Raji (cell line): Measurements from ENCODE around the gene TRAK1.

ENCODE experiments used
- POLR2A ChIP-seq: IDR thresholded peaks from 2 replicates; pipeline ENCODE4 v1.6.1; 2011; ENCODE audit warnings: low read depth, low read length, control low read depth; ENCODE audit not compliant: insufficient read depth

TRAK1 gene

DNA sequence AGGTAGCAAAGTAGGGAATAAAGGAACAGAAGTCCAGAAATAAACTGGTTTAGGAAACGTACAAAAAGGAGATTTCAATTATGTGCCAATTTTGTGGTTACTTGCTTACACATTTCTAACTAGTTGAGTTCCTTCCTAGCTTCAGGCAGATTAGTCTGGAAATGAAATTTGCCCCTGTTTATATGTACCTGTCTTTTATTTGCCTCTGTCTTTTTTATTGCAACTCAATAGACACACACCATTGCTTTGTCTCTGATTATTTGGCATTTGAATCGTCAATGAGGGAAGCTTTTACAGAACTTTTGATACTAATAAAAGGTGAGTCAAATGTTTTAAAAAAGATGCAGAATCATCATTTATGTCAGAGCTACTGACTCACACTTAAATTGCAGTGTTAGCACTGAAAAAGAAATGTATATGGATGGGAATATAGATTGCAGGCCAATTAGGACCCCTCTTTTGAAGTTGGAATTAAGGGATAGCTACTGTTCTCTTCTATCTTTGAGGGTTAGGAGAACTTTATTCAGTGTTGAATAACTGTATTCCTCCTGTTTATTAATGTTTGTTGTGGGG, 60.5 kb downstream of the TRAK1 start:
- no peak for TF ChIP-seq POLR2A

DNA sequence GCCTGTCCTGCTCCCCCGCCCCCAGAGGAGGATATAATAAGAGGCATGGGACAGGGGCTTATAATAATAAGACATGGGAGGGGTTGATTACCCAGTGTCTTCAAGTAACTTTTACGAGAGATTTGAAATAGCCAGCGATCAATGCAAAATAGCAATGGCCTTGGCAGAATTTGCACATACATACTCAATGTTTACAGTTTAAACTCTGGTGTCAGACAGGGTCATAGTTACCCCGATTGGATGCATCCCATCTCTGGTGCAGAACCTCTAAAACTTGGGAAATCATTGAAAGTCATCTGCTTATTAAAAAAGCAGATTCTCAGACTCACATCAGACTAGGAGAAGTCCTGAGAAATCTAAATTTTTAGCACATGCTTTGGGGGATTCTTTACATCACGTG, 61.0 kb downstream of the TRAK1 start:
- TF ChIP-seq POLR2A, result no peak

DNA sequence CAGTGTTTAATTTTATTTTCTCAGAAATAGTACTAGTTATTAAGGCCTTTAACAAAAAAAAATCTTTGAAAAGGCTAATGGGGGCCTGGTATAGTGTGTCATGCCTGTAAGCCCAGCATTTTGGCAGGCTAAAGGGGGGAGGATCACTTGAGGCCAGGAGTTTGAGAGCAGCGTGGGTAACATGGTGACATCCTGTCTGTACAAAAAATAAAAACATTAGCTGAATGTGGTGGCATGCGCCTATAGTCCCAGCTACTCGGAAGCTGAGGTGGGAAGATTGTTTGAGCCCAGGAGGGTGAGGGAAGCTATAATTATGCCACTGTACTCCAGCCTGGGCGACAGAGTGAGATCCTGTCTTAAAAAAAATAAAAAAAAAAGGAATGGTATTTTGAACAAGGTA, 61.9 kb downstream of the TRAK1 start:
- no peak for TF ChIP-seq POLR2A

DNA sequence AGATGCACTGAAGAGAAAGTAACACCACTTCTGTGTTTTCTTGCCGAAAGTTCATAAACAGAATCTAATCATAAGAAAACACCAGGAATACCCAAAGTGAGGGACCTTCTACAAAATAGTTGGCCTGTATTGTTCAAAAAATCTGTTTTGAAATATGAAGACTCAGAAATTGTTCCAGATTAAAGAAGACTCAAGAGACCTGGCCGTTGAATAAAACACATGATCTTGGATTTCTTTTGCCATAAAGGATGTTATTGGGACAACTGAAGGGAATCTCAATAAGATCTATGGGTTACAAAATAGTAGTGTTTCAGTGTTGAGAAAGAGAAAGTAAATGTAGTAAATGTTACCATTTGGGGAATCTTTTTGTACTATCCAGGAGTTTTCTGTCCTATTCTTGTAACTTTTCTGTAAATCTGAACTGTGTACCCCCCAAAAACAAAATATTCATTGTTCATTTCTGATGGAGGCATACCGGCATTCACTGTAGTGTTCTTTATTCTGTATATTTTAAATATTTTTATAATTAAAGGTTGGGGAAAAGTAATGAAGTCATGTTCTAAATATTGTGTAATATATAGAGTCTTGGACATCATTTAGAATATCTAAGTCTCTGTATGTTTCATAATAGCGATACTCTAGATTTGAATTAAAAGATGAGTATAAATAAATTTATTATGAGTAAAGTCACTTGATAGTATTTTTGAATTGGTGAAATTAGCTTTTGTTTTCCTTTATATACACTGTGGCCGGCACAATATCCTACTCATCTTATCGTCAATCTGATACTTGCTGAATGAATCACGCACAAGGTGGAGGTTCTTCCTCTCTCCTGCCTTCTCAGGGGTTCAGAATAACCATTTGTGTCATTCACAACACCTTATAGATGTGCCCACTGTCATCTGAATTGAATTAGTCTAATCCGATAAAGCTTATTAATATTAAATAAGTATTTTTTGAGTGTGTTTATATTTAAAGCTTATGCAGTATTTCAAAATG, 66.7 kb downstream of the TRAK1 start:
- TF ChIP-seq POLR2A, result no peak

DNA sequence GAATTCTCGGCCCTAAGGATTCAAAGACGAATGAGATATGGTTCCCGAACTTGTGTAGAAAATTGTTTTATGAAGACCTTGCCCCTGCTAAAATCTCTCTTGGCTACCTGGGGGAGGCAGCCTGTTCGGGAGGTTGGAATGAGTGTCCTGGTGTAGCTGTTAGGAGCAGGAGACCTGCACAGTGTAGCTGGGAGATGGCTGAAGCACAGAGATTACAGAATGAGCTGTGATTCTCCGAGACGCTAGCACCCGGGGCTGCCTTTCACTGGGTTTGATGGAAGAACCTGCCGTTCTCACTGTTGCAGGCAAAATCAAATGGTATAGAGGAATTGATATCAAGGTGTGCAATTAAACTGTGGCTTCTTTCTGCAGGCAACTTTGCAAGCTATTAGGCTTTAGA, 68.0 kb downstream of the TRAK1 start:
- no peak for TF ChIP-seq POLR2A

DNA sequence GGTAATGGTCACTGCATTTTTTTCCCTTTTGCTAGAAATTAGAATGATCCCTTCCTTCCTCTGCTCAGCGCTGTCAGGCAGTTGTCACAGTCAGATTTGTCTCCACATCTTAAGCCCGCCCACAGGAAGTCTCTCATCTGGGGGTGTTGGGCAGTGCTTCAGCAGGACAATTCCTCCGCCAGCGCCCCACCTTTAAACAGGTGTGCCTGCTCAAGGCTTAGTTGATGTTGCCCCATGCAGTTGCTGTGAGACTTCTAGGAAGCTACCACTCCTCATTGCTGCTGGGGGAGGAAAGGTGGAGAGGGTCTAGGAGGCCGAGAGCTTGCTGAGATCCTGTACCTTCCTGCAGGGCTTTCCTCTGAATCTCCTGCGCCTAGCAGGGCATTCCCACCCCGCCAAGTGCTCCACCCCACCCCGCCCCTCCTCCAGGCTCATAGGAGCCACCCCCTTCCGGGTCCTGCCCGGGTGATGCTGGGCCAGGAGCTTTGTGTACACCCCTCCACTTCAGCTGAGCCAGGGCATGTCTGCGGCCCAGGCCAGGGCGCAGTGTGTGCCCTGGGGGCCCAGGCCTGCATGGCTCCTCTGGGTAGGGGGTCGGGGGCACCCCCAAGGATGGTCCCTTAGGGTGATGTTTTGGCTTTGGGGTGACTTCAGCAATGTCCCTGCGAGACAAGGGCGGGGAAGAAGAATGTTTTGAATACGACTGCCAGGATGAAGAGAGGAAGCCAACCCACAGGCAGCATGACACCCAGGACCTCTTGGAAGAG, 68.7 kb downstream of the TRAK1 start:
- no peak for TF ChIP-seq POLR2A

DNA sequence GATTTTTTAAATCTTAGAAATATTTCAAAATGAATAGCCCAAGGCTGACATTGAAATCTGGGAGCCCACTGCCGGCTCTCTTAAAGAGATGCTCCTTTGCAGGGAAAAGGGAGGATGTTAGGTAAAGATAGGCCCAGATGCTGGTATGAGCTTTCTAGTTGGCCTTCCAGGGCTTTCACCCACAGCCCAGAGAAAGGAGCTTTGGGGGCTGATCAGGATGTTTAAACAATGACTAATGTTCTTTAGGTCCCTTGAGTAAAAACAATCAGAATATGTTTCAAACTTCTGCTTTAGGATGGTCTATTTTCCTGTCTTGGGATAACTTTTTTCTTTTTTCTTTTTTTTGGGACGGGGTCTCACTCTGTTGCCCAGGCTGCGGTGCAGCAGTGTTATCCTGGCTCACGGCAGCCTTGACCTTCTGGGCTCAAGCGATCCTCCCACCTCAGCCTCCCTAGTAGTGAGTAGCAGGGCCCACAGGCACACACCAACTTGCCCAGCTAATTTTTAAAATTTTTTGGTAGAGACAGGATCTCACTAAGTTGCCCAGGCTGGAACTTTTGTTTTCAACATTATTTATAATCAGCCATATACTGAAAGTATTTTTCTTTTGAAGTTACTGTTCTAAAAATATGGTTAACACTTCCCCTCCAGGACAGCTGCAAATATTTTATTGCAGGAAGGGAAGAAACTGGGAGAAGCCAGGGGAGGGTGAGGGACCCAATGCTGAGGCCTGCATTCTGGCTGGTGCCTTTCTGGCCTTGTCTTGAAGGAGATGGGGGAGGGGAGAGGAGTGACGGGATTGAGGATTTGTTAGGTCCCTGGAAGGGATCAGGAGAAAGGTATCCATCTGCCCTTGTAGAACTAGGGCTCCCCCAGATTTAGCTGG, 70.1 kb downstream of the TRAK1 start:
- TF ChIP-seq POLR2A, result no peak

DNA sequence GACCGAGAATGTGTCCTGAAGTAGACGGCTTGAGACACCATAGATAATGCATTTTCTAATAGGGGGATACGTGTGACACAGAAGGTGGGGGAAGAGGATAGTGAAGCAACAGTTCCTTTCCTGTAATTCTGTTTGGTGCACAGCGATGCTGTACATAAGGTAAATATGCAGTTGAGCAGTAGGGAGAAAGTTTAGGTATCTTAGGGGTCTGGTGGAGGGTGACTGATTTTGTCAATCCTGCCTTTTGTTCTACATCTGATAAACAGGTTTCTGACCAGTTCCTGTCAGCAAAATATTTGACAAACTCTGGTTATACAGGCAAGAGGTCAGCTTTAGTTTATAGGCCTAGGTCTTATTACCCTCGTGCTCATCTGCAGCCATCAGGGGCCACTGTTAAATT, 71.3 kb downstream of the TRAK1 start:
- no peak for TF ChIP-seq POLR2A

DNA sequence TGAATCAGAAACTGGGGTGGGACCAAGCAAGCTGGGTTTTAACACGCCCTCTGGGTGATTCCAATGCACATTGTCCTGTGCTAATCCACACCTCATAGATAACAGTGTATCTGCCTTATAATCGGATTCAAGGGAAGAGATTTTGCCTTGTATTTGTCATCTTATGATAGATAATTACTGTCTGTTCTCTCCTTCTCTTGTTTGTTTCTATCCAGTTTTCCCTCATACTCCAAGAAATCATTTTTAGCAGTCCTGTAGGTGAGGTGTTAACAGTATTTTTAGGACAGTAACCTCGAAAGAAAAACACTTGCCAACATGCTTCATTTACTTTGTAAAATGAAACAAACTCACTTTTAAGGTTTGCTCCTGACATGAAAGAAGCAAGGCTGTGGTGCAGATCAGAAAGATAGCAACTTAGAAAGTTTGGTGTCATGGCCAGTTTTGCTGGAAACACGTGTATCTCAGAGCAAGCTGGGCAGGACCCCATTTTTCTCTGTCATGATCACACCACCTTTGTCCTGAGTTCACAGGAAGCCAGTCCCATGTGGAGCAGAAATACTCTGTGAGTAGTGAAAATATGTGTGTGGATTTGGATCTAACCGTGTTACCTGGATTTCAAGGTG, 72.6 kb downstream of the TRAK1 start:
- TF ChIP-seq POLR2A, result no peak

DNA sequence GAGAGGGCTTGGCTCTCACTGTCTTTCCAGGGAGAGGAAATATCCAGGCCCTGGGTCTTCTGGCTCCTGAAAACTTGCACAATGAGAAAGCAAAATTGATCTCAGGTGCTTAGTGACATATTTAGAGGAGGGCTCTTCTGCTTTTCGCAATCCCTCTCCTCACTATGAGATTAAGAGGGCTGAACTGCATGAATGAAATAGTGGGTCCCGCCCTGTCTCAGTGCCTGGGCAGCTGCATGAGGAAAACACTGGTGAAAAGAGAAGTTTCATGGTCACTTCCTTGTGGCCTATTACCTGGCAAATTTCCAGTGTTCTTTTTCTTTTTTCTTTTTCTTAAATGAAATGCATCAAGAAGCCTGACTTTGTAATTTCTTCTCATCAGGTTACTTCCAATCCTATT, 73.5 kb downstream of the TRAK1 start:
- TF ChIP-seq POLR2A, result no peak

DNA sequence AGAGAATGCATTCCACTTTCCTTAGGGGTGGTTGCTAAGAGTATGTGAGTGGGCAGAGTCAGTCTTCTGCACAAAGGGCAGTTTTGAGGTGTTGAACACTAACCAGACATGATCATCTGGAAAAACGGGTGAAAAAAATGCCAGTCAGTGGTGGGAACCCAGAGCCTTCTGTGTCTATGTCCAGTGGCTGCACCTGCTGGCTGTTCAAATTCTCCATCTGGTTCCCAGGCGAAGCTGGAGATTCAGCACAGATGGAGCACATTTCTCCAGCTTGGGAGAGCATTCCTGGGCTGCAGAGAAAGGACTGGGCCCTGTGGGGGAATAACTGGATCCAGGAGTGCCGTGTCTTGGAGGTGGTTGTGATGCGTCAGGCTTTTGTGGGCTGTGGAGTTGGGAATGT, 74.1 kb downstream of the TRAK1 start:
- TF ChIP-seq POLR2A, result no peak

DNA sequence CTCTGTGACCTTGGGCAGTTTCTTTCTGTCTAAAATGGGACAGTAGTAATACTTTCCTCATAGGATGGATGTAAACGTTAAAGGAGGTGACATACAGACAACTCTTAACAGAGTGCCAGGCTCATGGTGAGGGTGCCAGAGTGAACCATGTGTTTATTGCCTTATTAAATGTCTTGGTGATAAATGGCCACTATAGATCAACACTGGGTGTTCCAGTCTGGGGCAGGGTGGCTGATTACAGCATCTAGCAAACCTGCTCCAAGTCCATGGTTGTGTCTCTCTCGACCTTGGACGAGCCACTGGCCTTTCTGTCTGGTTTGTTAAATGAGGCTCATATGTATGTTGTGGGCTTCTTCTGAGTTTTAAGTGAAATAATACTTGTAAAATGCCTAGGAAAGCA, 75.1 kb downstream of the TRAK1 start:
- no peak for TF ChIP-seq POLR2A

DNA sequence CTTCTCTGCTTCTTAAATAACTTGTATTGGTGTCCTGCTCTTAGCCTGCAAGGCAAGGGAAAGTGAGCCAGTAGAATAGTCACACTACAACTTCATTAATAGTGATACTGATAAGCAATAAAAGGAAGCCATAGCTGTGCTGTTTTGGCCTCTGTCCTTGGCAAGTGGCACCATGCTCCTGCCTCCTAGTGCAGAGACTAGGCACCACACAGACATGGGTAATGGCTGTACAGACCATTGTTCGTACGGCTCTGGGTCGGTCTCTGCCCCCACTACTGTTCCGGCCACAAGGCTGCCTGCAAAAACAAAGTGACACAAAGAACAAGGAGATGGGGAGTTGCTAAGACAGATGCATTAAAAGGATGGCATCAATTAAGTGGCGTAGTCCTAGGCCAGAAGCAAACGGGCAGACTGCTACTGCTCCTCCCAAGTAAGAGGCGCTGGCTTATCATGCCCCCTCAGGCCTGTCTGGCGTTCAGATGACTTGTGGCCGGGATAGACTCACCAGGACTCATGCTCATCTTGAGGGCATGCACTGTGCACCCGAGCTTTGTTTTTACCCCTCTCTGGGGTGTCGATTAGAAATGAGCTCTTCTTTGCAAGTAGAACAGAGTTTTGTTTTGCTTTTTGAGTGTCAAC, 75.6 kb downstream of the TRAK1 start:
- TF ChIP-seq POLR2A, result no peak

DNA sequence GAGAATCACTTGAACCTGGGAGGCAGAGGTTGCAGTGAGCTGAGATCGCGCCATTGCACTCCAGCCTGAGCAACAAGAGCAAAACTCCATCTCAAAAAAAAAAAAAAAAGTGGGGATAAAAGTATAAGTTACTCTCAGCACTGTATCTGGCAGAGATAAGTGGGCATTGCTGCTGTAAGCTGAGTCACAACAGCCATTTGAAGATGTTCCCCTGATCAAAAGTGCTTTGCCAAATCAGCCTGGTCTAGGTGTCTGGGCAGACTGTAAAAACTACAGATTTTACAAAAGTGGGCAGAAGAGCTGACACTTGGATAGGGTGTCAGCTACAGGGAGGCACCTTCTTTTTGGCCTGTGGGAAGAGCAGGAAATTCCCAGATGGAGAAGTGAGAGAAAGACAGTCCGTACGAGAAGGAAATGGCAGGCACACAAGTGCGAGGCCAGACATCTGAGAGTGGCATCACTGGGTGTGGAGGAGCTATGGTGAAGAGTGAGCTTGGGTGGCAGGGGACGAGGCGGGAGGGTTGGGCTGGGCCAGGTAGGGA, 78.5 kb downstream of the TRAK1 start:
- TF ChIP-seq POLR2A, result no peak
